Measurements from ENCODE around the gene SLC25A15.
"Not testable (repeated sequence)": the region's sequence is repeated elsewhere in the genome, so short reads cannot be mapped to it uniquely, and the experiment has no call there.

The SLC25A15 gene

GRCh38 chr13:40782971-40783370 lies 6.4 kb upstream of the SLC25A15 start:
- DNase-seq, result not testable (repeated sequence)

- no peak for DNase-seq
Observed at GRCh38 chr13:40784540-40784939, 4.9 kb upstream of the SLC25A15 start.

- DNase-seq, result no peak
Observed at GRCh38 chr13:40786568-40786996, 2.8 kb upstream of the SLC25A15 start.

GRCh38 chr13:40787062-40787461 lies 2.3 kb upstream of the SLC25A15 start:
- no peak for DNase-seq

- peak in 1 of 2 experiments; percentile 23 for DNase-seq
Observed at GRCh38 chr13:40788540-40789274, 704 bp upstream of the SLC25A15 start.

GRCh38 chr13:40790154-40790616 lies 774 bp downstream of the SLC25A15 start:
- no peak for DNase-seq

GRCh38 chr13:40792284-40793051 lies 3.1 kb downstream of the SLC25A15 start:
- DNase-seq, result no peak

- DNase-seq, result no peak
Observed at GRCh38 chr13:40793339-40793738, 3.9 kb downstream of the SLC25A15 start.

GRCh38 chr13:40794414-40795368 lies 5.3 kb downstream of the SLC25A15 start:
- no peak for DNase-seq

GRCh38 chr13:40796649-40797048 lies 7.2 kb downstream of the SLC25A15 start:
- no peak for DNase-seq

- no peak for DNase-seq
Observed at GRCh38 chr13:40798380-40798779, 9.0 kb downstream of the SLC25A15 start.

GRCh38 chr13:40799508-40799907 lies 10.1 kb downstream of the SLC25A15 start:
- no peak for DNase-seq

- DNase-seq, result no peak
Observed at GRCh38 chr13:40800559-40800958, 11.1 kb downstream of the SLC25A15 start.

- DNase-seq, result no peak
Observed at GRCh38 chr13:40801255-40802217, 12.1 kb downstream of the SLC25A15 start.

- no peak for DNase-seq
Observed at GRCh38 chr13:40803316-40803715, 13.9 kb downstream of the SLC25A15 start.

GRCh38 chr13:40806241-40806640 lies 16.8 kb downstream of the SLC25A15 start:
- DNase-seq, result no peak

- no peak for DNase-seq
Observed at GRCh38 chr13:40809471-40809870, 20.1 kb downstream of the SLC25A15 start.

GRCh38 chr13:40812102-40812501 lies 22.7 kb downstream of the SLC25A15 start:
- no peak for DNase-seq

GRCh38 chr13:40812724-40813445 lies 23.5 kb downstream of the SLC25A15 start:
- DNase-seq, result no peak

GRCh38 chr13:40813667-40814454 lies 24.4 kb downstream of the SLC25A15 start:
- DNase-seq, result no peak

Data from activated CD4-positive, alpha-beta T cell treated with anti-CD3 and anti-CD28 coated beads, Interleukin-2, amount 50 U/mL, for 48 hours (primary cell).